Astrocyte (in vitro differentiated cells and primary cell): ENCODE data around the gene HIRA. TPM values are rescaled to one million over a fixed set of nuclear protein-coding genes. Genes with fewer than 3 reads are reported as not detected.

ENCODE experiments used
- DNase-seq: peaks from one replicate; pipeline ENCODE4 v3.0.0-alpha.2; 2010; ENCODE audit warnings: low read depth
- FAIRE-seq: peaks from 2 replicates; lab custom pipeline; 2011; peaks lifted over from hg19 to GRCh38; lab: Jason Lieb, UNC
- H2AFZ ChIP-seq: 2 replicates; pipeline ENCODE4 v1.6.0; 2012; ENCODE audit warnings: low read depth, low read length, inconsistent platforms
- H3K27ac ChIP-seq: 2 replicates; pipeline ENCODE4 v1.5.1; 2011; ENCODE audit warnings: low read depth, low read length, inconsistent platforms
- H3K27me3 ChIP-seq: 2 replicates; pipeline ENCODE4 v1.6.0; 2011; ENCODE audit warnings: low read length, inconsistent platforms; ENCODE audit not compliant: insufficient read depth
- H3K36me3 ChIP-seq: 2 replicates; pipeline ENCODE4 v1.5.1; 2011; ENCODE audit warnings: low read length, inconsistent platforms; ENCODE audit not compliant: insufficient read depth
- H3K4me1 ChIP-seq: 2 replicates; pipeline ENCODE4 v1.5.1; 2011; ENCODE audit warnings: low read length, inconsistent platforms; ENCODE audit not compliant: insufficient read depth
- H3K4me2 ChIP-seq: 2 replicates; pipeline ENCODE4 v1.6.0; 2012; ENCODE audit warnings: low read length, inconsistent platforms
- H3K4me3 ChIP-seq: 2 replicates; pipeline ENCODE4 v1.5.1; 2011; ENCODE audit warnings: low read depth, mild to moderate bottlenecking, low read length, inconsistent platforms; ENCODE audit not compliant: insufficient read depth
- H3K79me2 ChIP-seq: 2 replicates; pipeline ENCODE4 v1.6.0; 2012; ENCODE audit warnings: mild to moderate bottlenecking, low read length, inconsistent platforms; ENCODE audit not compliant: insufficient read depth
- H3K9ac ChIP-seq: 2 replicates; pipeline ENCODE4 v1.6.0; 2012; ENCODE audit warnings: mild to moderate bottlenecking, low read length, inconsistent platforms
- H3K9me3 ChIP-seq: 2 replicates; pipeline ENCODE4 v1.5.1; 2012; ENCODE audit warnings: low read depth, mild to moderate bottlenecking, low read length, inconsistent platforms; ENCODE audit not compliant: insufficient read depth
- H4K20me1 ChIP-seq: 2 replicates; pipeline ENCODE4 v1.6.0; 2012; ENCODE audit warnings: low read length, inconsistent platforms; ENCODE audit not compliant: insufficient read depth
- H3K27ac Mint-ChIP-seq: one replicate; pipeline ENCODE4 v1.8.0; 2021; ENCODE audit warnings: mild to moderate bottlenecking, mixed read lengths; ENCODE audit not compliant: unreplicated experiment
- H3K27me3 Mint-ChIP-seq: one replicate; pipeline ENCODE4 v1.8.0; 2021; ENCODE audit warnings: low read depth, mixed read lengths; ENCODE audit not compliant: unreplicated experiment
- H3K36me3 Mint-ChIP-seq: one replicate; pipeline ENCODE4 v1.8.0; 2021; ENCODE audit warnings: low read depth, mixed read lengths; ENCODE audit not compliant: unreplicated experiment
- H3K4me1 Mint-ChIP-seq: one replicate; pipeline ENCODE4 v1.8.0; 2021; ENCODE audit warnings: low read depth, mixed read lengths; ENCODE audit not compliant: unreplicated experiment
- H3K4me3 Mint-ChIP-seq: one replicate; pipeline ENCODE4 v1.8.0; 2021; ENCODE audit warnings: mild to moderate bottlenecking, moderate library complexity, mixed read lengths; ENCODE audit not compliant: unreplicated experiment
- H3K9me3 Mint-ChIP-seq: one replicate; pipeline ENCODE4 v1.8.0; 2021; ENCODE audit warnings: mild to moderate bottlenecking, mixed read lengths; ENCODE audit not compliant: unreplicated experiment
- CTCF ChIP-seq: IDR thresholded peaks from 2 replicates; pipeline ENCODE4 v1.5.1; 2011; ENCODE audit warnings: low read depth, mild to moderate bottlenecking, inconsistent platforms, low read length, moderate library complexity; ENCODE audit not compliant: insufficient read depth
- EZH2 ChIP-seq: IDR thresholded peaks from 2 replicates; pipeline ENCODE4 v1.6.1; 2012; ENCODE audit warnings: mild to moderate bottlenecking, low read length, inconsistent platforms; ENCODE audit not compliant: insufficient read depth
- total RNA-seq: library from RNA; stranded (reverse); gene quantifications from 2 replicates; pipeline ENCODE4 v1.2.1, GENCODE V29; 2021

Gene HIRA
- total RNA-seq, 1 donor from 2014 or later = 31.1 TPM

GRCh38 chr22:19449422-19449767, 17.9 kb upstream of the HIRA start:
- H3K79me2 ChIP-seq = peaks cover 31% of the 10 kb centered on the region
- no peak for DNase-seq
- no peak overlapping the region for H3K27ac ChIP-seq
- Mint-ChIP-seq H3K4me3 (no peak overlapping the region), H3K36me3 (peaks cover 14% of the 10 kb centered on the region), H3K4me1 (peaks cover 13% of the 10 kb centered on the region), H3K27ac (no peak overlapping the region), H3K9me3 (no peaks in the 10 kb centered on the region), H3K27me3 (no peaks in the 10 kb centered on the region)
- H3K4me1 ChIP-seq = peaks cover 12% of the 10 kb centered on the region
- H3K27me3 ChIP-seq = no peaks in the 10 kb centered on the region
- no peak overlapping the region for H3K9ac ChIP-seq
- no peak overlapping the region for H3K4me2 ChIP-seq
- no peak overlapping the region for H3K4me3 ChIP-seq
- H4K20me1 ChIP-seq = peaks cover 21% of the 10 kb centered on the region
- H3K36me3 ChIP-seq = peaks cover 39% of the 10 kb centered on the region
- TF ChIP-seq EZH2 = no peak
- TF ChIP-seq CTCF = no peak
- H3K9me3 ChIP-seq = no peaks in the 10 kb centered on the region
- H2AFZ ChIP-seq = no peak overlapping the region
- FAIRE-seq = no peak

GRCh38 chr22:19448739-19449421, 17.3 kb upstream of the HIRA start:
- H3K9me3 Mint-ChIP-seq = no peaks in the 10 kb centered on the region
- Histone ChIP-seq H3K36me3 (peaks cover 36% of the 10 kb centered on the region), H3K4me3 (no peak overlapping the region), H3K4me1 (peaks cover 12% of the 10 kb centered on the region), H2AFZ (no peak overlapping the region), H3K4me2 (peak overlapping the region; percentile 83), H3K27ac (no peak overlapping the region), H3K9me3 (no peaks in the 10 kb centered on the region), H3K27me3 (no peaks in the 10 kb centered on the region), H4K20me1 (peaks cover 26% of the 10 kb centered on the region), H3K79me2 (peaks cover 36% of the 10 kb centered on the region), H3K9ac (no peak overlapping the region)
- TF ChIP-seq CTCF (no peak), EZH2 (no peak)
- H3K4me1 Mint-ChIP-seq = peaks cover 13% of the 10 kb centered on the region
- no peaks in the 10 kb centered on the region for H3K27me3 Mint-ChIP-seq
- peak overlapping the region; percentile 87 for H3K4me3 Mint-ChIP-seq
- peaks cover 11% of the 10 kb centered on the region for H3K36me3 Mint-ChIP-seq
- H3K27ac Mint-ChIP-seq = no peak overlapping the region
- FAIRE-seq (no peak), DNase-seq (no peak)

- TF ChIP-seq EZH2 (no peak), CTCF (no peak)
- no peak for FAIRE-seq
- peak overlapping the region; percentile 87 for H3K4me3 Mint-ChIP-seq
- H3K79me2 ChIP-seq = peaks cover 43% of the 10 kb centered on the region
- DNase-seq = peak; percentile 48
- H3K36me3 Mint-ChIP-seq = peaks cover 5% of the 10 kb centered on the region
- peaks cover 33% of the 10 kb centered on the region for H3K36me3 ChIP-seq
- peaks cover 34% of the 10 kb centered on the region for H4K20me1 ChIP-seq
- H3K27me3 ChIP-seq = no peaks in the 10 kb centered on the region
- H3K9ac ChIP-seq = peak overlapping the region; percentile 83
- peak overlapping the region; percentile 61 for H3K27ac ChIP-seq
- H3K4me3 ChIP-seq = peak overlapping the region; percentile 63
- peak overlapping the region; percentile 67 for H3K27ac Mint-ChIP-seq
- H3K27me3 Mint-ChIP-seq = no peaks in the 10 kb centered on the region
- H3K4me2 ChIP-seq = peak overlapping the region; percentile 83
- H2AFZ ChIP-seq = peak overlapping the region; percentile 58
- peaks cover 13% of the 10 kb centered on the region for H3K4me1 Mint-ChIP-seq
- H3K9me3 ChIP-seq = no peaks in the 10 kb centered on the region
- H3K4me1 ChIP-seq = peaks cover 12% of the 10 kb centered on the region
- H3K9me3 Mint-ChIP-seq = no peaks in the 10 kb centered on the region
Measured at GRCh38 chr22:19448076-19448607, 16.6 kb upstream of the HIRA start.
